A549 (cell line): ENCODE results near the gene MADD.

Experiments used
- BHLHE40 ChIP-seq: IDR thresholded peaks from 2 replicates; pipeline ENCODE4 v1.6.1; 2012; ENCODE audit warnings: low read depth, low read length, inconsistent platforms
- CBX8 ChIP-seq: fragments of 200-600 bp; sonication (generic); IDR thresholded peaks from 2 replicates; pipeline ENCODE4 v1.6.1; 2016
- EP300 ChIP-seq, 2 experiments: fragments of >200 bp; sonication (Bioruptor Twin); formaldehyde crosslinking; IDR thresholded peaks; 2 replicates in 1 of 2; 3 replicates in 1 of 2; pipeline ENCODE4 v1.6.1; 2016 to 2017
- HDAC2 ChIP-seq: fragments of 200-600 bp; sonication (generic); IDR thresholded peaks from 2 replicates; pipeline ENCODE4 v1.6.1; 2016
- JUN ChIP-seq, 2 experiments: fragments of >200 bp; sonication (Bioruptor Twin); formaldehyde crosslinking; IDR thresholded peaks; 2 replicates in 1 of 2; 3 replicates in 1 of 2; pipeline ENCODE4 v1.6.1; 2016 to 2017
- JUNB ChIP-seq: fragments of >200 bp; sonication (Bioruptor Twin); formaldehyde crosslinking; IDR thresholded peaks from 2 replicates; pipeline ENCODE4 v1.6.1; 2016
- POLR2A ChIP-seq: IDR thresholded peaks from 2 replicates; pipeline ENCODE4 v1.6.1; 2012; ENCODE audit warnings: mild to moderate bottlenecking, low read length
- RFX5 ChIP-seq: fragments of 450-650 bp; IDR thresholded peaks from 2 replicates; pipeline ENCODE4 v1.7.1; 2014; ENCODE audit warnings: antibody characterized with exemption, mild to moderate bottlenecking, moderate library complexity
- SMC3 ChIP-seq: fragments of >200 bp; sonication (Bioruptor Twin); formaldehyde crosslinking; IDR thresholded peaks from 3 replicates; pipeline ENCODE4 v1.6.1; 2018; ENCODE audit warnings: inconsistent platforms
- USF2 ChIP-seq: fragments of 450-650 bp; IDR thresholded peaks from 2 replicates; pipeline ENCODE4 v1.6.1; 2014; ENCODE audit warnings: antibody characterized with exemption
- ZFP36 ChIP-seq: fragments of 450-650 bp; IDR thresholded peaks from 2 replicates; pipeline ENCODE4 v1.6.1; 2014; ENCODE audit warnings: borderline replicate concordance; ENCODE audit not compliant: partially characterized antibody
- TF ChIP-seq, protein P1 (sequence below): fragments of >200 bp; sonication (Bioruptor Twin); formaldehyde crosslinking; IDR thresholded peaks from 3 replicates; pipeline ENCODE4 v1.5.1; 2016
- TF ChIP-seq, protein P2 (sequence below): fragments of 150-350 bp; IDR thresholded peaks from 2 replicates; pipeline ENCODE4 v1.6.1; 2014; ENCODE audit warnings: low read depth, mild to moderate bottlenecking, low read length
- TF ChIP-seq, protein P3 (sequence below): fragments of 200-600 bp; sonication (generic); IDR thresholded peaks from 2 replicates; pipeline ENCODE4 v1.6.1; 2016; ENCODE audit warnings: antibody characterized with exemption, mild to moderate bottlenecking, moderate library complexity

DNA sequence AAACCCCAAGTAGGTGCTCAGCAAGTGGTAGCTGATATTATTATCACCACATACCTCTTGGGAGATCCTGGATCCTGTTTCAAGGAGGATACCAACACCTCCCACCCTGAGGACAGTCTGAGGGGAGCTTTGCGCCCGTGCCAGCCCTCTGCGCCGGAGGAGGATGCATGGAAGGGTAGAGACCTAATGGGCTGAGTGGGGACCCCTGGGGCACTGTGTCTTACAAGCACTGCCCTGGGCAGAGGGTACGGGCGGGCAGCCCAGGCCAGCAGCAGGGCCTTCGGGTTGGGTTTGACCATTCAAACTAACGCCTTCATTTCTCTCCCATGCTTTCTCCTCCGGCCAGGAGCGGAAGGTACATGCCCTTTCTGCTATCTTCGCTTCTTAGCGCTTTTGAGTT is 56.3 kb downstream of the MADD start:
- no peak for TF ChIP-seq JUN (IDR thresholded peaks at IDR 0.05)
- TF ChIP-seq, protein P1, sequence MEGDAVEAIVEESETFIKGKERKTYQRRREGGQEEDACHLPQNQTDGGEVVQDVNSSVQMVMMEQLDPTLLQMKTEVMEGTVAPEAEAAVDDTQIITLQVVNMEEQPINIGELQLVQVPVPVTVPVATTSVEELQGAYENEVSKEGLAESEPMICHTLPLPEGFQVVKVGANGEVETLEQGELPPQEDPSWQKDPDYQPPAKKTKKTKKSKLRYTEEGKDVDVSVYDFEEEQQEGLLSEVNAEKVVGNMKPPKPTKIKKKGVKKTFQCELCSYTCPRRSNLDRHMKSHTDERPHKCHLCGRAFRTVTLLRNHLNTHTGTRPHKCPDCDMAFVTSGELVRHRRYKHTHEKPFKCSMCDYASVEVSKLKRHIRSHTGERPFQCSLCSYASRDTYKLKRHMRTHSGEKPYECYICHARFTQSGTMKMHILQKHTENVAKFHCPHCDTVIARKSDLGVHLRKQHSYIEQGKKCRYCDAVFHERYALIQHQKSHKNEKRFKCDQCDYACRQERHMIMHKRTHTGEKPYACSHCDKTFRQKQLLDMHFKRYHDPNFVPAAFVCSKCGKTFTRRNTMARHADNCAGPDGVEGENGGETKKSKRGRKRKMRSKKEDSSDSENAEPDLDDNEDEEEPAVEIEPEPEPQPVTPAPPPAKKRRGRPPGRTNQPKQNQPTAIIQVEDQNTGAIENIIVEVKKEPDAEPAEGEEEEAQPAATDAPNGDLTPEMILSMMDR: no peak
- TF ChIP-seq POLR2A: no peak
- no peak for TF ChIP-seq JUNB
- no peak for TF ChIP-seq CBX8
- TF ChIP-seq, protein P2, sequence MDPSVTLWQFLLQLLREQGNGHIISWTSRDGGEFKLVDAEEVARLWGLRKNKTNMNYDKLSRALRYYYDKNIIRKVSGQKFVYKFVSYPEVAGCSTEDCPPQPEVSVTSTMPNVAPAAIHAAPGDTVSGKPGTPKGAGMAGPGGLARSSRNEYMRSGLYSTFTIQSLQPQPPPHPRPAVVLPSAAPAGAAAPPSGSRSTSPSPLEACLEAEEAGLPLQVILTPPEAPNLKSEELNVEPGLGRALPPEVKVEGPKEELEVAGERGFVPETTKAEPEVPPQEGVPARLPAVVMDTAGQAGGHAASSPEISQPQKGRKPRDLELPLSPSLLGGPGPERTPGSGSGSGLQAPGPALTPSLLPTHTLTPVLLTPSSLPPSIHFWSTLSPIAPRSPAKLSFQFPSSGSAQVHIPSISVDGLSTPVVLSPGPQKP: no peak
- TF ChIP-seq SMC3: no peak
- TF ChIP-seq, protein P3, sequence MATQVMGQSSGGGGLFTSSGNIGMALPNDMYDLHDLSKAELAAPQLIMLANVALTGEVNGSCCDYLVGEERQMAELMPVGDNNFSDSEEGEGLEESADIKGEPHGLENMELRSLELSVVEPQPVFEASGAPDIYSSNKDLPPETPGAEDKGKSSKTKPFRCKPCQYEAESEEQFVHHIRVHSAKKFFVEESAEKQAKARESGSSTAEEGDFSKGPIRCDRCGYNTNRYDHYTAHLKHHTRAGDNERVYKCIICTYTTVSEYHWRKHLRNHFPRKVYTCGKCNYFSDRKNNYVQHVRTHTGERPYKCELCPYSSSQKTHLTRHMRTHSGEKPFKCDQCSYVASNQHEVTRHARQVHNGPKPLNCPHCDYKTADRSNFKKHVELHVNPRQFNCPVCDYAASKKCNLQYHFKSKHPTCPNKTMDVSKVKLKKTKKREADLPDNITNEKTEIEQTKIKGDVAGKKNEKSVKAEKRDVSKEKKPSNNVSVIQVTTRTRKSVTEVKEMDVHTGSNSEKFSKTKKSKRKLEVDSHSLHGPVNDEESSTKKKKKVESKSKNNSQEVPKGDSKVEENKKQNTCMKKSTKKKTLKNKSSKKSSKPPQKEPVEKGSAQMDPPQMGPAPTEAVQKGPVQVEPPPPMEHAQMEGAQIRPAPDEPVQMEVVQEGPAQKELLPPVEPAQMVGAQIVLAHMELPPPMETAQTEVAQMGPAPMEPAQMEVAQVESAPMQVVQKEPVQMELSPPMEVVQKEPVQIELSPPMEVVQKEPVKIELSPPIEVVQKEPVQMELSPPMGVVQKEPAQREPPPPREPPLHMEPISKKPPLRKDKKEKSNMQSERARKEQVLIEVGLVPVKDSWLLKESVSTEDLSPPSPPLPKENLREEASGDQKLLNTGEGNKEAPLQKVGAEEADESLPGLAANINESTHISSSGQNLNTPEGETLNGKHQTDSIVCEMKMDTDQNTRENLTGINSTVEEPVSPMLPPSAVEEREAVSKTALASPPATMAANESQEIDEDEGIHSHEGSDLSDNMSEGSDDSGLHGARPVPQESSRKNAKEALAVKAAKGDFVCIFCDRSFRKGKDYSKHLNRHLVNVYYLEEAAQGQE: no peak
- no peak for TF ChIP-seq RFX5
- no peak for TF ChIP-seq EP300 (IDR thresholded peaks at IDR 0.05)
- TF ChIP-seq HDAC2: no peak
- no peak for TF ChIP-seq ZFP36
- TF ChIP-seq BHLHE40: no peak
- TF ChIP-seq USF2: no peak
